Measurements from ENCODE around the gene ZCCHC17.

- TF ChIP-seq, protein P1, sequence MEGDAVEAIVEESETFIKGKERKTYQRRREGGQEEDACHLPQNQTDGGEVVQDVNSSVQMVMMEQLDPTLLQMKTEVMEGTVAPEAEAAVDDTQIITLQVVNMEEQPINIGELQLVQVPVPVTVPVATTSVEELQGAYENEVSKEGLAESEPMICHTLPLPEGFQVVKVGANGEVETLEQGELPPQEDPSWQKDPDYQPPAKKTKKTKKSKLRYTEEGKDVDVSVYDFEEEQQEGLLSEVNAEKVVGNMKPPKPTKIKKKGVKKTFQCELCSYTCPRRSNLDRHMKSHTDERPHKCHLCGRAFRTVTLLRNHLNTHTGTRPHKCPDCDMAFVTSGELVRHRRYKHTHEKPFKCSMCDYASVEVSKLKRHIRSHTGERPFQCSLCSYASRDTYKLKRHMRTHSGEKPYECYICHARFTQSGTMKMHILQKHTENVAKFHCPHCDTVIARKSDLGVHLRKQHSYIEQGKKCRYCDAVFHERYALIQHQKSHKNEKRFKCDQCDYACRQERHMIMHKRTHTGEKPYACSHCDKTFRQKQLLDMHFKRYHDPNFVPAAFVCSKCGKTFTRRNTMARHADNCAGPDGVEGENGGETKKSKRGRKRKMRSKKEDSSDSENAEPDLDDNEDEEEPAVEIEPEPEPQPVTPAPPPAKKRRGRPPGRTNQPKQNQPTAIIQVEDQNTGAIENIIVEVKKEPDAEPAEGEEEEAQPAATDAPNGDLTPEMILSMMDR (IDR thresholded peaks at IDR 0.05): no peak
- TF ChIP-seq POLR2A (IDR thresholded peaks at IDR 0.05): no peak
- no peak for TF ChIP-seq POLR2AphosphoS5 (IDR thresholded peaks at IDR 0.05)
These were observed 38.3 kb upstream of the ZCCHC17 start for GRCh38 chr1:31258581-31258980.
